ENCODE data around the gene POU2F2.

Gene POU2F2

DNA sequence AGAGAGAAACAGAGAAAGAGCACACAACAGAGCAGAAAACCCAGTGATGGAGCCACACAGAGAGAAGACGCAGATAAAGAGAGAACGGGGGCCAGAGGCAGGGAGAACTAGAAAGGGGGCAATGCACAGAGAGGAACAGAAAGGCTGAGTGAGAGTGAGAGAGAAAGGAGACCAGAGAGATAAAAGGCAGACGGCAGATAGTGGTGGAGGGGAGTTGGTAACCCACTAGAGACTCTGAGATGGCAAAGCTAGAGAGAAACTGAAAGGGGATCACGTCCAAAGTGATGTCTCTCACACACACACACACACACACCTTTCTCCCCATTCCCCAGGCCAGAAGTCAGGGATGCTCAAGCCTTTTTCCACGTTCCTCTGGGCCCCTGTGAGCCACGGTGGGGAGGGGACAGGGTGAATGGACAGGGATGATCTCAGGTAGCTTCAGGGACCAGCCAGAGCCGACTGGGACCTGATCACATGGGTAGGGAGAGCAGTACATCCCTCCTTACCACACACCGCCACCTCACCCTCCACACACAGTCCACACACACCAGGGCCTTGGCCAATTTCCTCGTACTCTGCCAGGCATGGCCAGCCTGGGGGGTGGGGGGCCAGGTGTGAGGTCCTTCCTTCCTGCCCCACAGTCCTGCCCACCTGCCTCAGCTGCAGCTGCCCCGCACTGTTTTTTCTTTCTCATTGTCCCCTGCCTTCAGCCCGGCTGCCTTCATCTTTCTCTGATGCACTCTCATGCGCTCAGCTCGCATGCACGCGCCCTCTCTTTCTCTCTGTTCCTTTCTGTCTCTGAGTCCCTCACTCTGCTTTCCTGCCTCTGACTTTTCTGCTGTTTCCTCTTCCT lies 22.5 kb upstream of the POU2F2 start:
- no peak for DNase-seq

DNA sequence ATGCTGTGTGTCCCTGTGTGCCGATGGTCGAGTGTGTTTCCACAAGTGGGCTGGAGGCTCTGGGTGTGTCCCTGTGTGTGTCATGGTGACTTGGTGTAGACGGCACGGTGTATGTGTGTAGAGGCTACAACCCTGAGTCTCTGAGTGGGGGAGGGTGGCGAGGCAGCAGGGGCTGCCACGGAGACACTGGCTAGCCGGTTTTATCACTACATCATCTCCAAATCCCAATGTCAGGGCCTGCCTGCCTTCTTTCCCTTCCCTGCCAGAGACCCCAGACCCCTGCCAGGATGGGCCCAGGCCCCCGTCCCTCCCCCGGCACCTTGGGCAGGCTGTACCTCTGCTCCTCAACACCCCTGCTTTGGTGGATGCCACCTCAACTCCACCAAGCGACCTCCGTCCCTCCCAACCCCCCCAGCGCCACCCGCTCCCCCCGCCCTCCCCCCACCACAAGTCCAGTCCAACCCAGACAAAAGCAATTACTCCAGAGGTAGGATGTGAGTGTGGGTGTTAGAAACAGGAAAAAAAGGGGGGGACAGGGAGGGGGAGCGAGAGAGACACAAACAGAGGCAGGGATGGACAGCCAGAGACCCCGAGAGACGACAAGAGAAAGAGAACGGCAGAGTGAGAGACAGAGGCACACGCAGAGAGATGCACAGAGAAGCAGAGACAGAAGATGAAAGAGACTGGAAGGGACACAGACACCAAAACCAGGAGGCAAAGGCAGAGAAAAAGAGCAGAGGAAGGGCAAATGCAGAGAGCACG lies 21.6 kb upstream of the POU2F2 start:
- no peak for DNase-seq

DNA sequence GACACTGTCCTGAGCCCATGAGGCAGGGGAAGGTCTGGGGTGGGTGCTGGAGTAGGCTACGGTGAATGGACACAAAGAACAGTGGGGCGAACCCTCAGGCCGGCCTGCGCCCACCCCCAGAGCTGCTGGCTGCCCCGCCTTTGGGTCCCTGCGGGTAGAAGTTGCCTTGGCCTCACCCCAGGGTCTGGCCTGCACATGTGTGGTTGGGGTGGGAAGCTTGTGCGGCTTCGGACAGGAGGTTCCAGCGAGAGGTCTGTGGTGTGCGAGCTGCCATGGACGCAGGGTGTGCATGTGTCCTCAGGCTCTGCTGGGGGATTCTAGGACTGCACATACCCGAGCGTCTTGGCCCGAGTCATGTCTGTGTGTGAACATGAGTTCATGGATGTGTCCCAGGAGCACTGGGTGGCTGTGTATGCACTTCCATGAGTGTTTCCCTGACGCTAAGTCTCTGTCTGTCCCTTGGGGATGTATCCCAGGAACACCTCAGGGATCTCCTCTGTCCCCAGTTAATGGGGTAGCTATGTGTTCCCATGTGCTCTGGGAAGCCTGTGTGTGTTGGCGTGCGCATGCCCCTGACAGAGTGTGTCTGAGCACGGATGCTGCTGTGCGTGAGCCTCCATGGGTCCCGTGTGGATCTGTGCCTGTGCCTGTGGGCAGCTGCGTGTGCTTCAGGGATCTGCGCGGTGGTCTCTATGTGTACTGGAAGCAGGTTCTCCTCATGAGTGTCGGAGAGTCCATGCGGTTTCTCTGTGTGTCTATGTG lies 20.8 kb upstream of the POU2F2 start:
- DNase-seq, result no peak

DNA sequence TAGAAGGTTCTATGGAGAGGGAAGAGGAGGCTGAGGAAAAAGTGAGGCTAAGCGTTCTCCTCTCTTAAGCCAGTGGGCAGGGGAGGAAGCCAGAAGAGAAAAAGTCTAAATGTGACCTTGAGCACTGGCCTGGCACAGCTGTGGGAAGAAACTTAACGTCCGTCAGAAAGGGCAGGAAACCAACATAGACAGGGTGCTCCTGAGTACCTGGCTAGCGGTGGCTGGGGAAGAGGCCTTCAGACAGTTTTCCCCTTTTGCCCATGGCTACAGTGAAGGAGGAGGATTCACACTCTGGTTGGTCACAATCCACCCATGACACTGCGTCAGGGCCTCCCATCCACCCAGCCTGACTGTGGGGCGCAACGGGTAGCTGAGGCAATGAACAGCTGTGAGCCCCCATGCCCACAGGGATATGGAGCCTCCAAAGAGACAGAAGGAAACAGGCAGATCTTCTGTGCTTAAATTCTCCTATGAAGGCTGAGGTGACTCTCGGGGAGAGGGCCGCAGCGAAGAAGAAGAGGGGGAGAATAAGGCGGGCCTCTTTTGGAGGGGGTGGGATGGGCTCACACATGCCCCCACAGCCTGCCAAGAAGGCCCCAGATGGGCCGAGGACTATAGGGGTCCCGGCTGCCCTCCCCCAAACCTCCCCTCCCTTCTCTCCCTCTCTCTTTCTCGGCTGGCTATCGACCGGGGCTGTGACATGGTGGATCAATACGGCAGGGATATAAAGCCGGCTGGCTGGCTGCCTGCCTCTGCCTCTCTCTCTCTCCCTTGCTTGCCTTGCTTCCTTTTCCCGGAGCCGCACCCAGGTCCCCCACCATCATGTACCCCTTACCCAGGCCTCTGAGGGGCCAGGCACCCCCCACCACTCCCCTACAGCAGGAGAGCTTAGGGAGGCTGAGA lies 19.8 kb upstream of the POU2F2 start:
- no peak for DNase-seq

DNA sequence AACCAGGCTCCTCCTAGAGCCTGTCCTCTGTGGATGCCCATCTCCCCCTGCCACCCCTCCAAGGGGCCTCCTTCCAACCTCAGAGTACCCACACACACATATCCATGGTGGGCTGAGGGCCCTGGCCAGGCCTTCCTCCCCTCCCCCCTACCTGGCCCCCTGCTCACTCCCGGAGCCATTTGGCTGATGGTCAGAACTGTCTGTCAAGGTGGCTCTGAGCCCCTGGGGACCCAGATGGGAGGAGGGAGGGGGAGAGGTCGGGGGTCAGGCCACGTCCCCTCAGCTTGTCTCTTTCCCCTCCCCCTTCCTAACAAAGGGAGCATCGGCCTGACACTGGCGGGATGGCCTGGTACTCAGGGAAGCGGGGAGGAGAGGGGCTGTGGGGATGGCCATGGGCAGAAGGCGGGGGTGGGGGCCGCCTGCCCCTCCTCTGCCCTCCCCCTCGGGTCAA lies 18.7 kb upstream of the POU2F2 start:
- DNase-seq, result no peak

DNA sequence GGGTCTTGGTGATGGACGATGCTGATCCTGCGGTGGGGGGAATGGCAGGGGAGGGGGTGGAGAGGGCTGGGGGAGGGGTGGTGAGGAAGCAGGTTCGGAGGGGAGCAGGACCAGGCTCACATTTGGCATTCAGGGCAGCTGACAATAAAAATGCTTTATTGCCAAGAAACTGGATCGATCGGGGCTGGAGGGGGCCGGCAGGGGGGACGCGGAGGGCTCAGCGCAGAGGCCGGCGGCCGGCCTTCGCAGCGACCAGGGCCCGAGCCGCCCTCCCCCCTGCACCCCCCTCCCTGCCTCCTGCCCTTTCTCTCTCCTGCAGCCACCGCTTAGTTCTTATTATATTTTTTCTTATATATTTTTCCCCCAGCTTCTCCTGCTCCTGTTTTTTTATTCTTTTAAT lies 18.1 kb upstream of the POU2F2 start:
- DNase-seq, result no peak

DNA sequence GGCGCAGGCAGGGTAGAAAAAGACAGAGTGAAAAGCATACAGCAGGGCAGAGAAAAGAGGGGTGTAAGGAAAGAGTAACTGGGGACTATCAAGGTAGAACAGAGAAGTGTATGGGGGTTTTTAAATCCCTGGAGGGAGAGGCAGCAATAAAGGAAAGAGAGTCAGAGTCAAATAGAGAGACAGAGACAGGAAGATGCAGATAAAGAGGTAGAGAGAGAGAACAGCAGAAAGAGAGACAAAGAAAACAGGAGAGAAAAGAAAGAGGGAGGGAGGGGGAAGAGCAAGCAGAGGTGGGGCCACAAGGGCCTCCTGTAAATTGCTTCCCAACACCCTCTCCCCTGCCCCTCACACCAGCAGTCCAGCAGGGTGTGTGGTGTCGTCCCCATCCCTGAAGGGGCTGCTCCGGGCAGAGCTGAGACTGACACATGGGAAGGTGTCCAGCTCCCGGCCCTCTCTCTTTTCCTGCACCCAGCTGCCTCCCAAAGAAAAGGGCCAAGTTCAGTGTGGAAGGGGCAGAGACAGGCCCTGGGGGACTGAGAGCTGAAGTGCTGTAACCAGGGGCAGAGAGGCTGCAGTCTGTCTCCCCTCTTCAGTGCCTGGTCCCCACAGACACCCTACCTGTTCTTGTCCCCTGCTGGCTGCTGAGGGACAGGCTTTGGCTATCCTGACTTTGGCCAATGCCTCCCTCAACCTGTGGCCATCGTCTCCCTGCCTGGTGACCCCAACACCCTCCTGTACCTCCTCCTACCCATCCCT lies 17.4 kb upstream of the POU2F2 start:
- no peak for DNase-seq

DNA sequence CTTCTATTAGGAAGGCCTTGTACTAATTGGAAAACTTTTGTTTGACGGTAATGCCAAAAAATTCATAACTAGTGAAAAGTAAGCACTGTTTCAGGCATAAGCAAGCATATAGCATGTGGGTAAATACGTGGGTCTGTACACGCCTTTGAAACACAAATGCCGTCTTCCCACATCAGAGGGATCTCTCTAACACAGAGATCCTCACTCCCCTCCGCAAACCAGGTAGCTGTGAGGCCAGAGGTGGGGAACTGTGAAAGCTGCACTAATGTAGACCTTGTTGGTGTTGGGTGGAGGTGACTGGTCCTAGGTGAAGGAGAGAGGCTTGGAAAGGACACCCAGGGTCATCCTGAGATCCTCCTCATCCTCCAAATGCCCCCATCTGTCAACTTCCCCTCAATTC lies 16.0 kb upstream of the POU2F2 start:
- DNase-seq, result no peak

DNA sequence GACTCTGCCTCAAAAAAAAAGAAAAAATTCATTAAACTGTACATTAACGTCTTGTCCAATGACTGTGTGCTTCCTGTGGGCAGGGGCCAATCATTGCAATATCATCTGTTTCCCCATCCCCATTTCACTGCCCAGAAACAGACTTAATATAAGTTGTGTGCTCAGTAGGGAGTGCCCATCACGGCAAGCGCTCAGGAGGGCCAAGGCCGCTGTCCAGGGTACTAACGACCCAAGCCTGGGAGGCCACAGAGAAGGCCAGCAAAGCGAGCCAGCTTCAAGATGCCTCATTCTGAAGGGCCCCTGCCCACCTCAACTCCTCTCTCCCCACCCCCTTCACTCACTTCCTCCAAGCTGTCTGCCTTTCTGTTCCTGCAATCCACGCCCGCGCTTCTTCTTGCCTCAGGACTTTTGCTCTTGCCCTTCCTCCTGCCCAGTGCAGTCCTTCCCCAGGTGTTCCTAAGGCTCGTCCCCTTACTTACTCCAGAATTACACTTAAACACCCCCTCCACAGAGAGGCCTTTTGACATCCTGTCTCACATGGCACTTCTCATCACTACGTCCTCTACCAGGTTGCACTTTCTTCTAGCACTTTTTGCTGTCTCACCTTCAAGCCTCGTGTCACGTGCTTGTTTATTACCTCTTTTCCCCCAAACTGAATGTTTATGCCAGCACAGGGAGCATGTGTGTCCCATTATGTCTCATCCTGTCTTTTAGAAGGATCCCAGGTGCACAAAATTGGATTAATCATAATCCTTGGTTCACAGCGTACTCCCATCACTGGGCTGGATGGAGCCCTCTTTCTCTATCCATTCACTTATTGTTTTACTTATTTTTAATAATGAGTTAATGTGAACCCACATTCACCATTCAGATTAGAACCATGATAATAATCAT lies 11.3 kb upstream of the POU2F2 start:
- no peak for DNase-seq

DNA sequence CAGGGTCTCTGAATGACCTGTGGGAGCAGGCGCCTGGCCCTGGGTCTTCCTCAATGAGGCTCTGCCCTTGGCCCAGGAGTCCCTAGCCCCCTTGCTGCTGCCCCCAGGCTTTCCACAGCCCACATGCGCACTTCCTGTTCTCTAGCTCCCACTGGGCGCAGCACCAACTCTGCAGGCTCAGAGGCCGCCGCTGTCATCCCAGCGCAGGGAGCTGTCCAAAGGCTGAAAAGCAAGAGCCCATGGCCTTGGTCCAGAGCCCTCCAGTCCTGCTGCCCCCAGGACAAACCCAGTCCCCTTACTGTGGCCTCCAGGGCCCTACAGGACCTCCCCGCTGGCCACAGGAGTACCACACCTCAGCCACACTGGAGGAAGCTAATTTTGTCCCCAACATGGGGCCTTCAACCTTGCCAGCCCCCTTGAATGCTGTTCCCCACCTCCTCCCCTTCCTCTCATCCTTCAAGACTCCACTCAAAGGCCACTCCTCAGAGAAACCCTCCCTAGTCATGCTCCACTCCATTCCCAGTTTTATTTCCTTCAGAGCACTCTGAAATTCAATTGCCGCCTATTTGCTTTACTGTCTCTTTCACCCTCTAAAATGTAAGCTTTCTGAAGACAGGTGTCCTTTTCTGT lies 8.0 kb upstream of the POU2F2 start:
- DNase-seq, result no peak

DNA sequence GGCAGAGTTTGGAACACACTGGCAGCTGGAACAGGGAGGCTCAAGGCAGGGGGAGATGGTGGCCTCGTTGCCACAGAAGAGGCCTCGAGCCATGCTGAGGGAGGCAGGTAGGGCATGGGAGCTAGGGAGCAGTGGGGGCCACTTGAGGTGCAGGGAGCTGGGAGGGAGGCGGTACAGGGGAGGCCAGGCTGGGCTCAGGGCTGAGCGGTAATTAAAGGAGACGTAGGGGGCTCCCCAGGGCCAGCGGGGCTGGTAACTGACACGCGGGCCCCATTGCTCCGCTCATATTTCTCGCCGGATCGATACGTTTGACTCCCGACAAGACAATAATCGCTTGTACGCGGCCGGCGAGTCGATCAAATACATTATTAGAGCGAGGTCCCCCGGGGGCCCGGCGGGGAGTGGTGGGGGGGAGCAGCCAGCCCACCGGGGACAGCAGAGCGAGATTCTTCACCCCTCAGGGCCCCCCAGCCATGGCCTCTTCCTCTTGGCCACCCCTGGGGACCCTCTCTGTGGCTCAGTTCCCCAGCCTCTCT lies 2.4 kb upstream of the POU2F2 start:
- no peak for DNase-seq

DNA sequence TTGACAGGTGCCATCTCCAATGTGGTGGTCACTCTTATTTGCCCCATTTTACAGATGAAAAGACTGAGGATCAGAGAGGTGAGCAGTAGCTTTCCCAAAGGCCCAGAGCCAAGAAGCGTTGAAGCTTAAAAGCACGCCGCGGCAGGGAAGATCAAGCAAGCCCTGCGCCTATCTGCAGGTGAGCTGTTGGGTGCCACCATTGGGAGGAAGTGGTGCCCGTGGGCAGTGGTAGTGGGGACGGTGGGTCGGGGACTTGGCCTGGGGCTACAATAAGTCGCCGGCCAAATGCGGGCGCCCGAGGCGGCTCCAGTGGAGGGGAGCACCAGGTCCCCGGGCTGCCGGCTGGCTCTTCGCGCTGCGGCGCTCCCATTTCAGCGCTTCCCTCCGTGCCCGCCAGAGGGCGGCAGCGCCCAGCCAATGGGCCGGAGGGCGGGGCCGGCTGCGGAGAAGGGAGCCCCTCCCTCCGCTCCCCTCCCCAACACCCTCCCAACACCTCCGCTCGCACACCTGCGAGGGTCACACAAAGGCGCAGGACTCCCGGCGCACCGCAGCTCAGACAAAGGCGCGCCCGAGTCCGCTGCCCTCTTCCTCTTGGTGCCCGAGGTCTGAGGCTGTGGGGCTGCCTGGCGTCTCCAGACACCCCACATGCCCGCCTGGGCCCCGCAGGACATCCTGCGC lies 744 bp upstream of the POU2F2 start:
- DNase-seq, result peak in 1 of 2 experiments; percentile 48

DNA sequence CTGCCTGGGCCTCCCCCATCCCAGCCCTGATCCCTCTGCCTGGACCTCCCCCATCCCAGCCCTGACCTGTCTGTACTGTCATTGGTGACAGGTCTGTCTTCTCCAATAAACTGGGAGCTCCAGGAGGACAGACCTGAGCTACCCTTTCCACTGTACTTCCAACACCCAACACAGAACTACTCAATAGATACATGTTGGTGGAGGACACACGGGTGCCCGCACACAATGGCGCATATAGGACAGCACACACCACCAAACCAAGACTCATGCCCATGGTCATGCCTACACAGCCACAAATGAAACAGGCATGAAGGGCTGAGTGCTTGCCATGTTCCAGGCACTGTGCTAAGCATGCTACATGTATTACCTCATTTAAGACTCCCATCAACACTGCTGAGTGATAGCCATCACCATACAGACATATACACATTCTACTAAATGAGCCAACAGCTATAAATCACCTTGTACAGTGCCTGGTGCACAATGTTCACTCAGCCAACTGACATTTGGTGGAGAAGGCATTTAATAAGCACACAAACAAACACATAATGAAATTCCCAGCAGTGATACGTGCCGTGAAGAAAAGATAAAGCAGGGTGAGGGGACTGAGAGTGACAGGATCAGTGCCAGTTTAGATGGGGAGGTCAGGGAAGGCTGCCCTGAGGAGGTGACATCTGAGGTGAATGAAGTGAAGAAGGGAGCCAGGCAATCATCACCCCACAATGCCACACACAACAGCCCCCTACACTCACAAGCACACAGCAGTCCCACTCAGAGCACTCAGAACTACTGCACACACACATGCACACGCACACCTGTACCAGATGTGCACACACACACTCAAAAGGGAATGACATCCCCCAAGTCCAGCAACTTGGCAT lies 857 bp downstream of the POU2F2 start:
- DNase-seq, result no peak

DNA sequence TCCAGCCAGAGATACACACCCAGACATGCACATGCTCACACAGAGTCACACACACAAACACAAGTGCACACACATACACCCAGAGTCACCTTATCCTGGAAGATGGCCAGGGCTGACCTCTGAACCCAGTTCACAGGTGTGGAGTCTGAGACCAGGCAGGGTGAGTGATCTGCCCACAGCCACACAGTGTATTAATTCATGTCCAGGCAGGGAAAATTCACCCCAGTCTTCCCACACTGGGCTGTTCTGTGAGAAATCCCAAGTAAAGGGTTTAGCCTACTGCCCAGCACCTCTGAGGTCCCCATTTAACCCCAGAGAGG lies 2.0 kb downstream of the POU2F2 start:
- no peak for DNase-seq

DNA sequence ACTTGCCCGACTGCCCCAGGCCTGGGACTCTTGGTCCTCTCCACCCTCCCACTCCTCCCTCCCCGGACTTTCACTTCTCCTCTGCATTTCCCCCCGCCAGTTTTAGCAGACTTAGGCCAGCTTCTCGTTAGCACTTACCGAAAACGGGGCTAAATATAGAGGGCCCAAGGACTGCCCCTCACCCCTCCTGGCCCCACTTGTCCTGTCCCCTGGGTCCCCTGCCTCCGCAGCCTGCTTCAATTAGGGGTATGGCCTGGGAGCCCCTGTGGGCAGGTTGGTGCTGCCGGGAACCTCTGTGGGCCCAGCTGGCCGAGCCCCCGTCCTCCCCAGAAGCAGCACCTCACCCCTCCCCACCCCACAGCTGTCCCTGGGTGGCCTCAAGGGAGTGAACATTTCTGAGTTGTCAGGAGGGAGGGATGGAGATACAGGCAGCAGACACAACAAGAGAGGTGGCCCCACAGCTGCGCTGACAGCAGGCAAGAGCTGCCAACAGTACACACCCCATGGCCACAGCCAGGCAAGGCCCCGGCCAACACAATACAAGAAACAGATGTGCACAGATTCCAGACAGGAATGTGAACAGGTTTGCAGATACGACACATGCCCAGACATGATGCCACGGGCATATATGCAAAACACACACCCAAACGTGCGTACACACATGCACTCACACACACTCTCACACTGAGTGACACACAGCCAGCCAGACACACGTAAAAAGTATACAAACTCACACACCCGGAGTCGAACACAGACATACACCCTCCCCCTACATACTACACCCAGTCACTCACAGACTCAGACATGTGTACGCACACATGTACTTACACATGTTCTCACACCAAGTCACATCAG lies 2.6 kb downstream of the POU2F2 start:
- no peak for DNase-seq

DNA sequence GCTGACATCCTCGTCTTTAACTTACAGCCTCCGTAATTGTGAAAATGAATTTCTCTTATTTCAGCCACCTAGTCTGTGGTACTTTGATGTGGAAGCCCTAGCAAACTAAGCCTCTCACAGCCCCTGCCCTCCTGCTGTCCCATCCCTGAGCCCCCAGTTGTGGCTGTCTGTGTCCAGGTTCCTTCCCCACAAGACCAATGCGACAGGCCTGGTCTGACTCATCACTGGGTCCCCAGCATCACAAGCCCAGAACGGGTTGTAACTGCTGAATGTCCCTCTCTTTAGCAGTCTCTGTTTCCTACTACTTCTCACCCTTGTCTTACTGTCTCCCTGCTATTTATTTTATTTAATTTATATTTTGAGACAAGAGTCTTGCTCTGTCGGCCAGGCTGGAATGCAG lies 5.7 kb downstream of the POU2F2 start:
- DNase-seq, result no peak

DNA sequence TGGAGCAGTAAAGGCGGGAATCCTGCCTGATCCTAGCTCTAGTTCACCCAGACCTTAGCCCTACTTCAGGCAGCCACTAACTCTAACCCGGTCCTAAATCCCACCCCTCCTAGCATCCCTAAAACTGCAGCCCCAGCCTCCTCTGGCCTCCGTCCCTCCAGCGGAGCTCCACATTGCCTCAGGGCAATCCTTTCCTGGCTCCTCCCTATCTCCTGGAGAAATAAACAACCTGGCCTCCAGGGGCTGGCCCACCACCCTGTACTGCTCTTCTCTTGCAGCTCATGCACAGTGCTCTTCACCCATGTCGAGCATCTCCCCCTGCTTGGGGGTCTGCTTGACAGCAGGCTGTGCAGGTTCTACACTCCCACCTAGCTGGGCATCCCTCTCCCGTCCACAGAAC lies 6.7 kb downstream of the POU2F2 start:
- DNase-seq, result no peak

All from SW 1271 (cell line).